A549 (cell line): ENCODE results near the gene GRIN2C.

Experiments
- BCL3 ChIP-seq: fragments of >200 bp; sonication (Bioruptor Twin); formaldehyde crosslinking; IDR thresholded peaks from 3 replicates; pipeline ENCODE4 v1.6.1; 2016
- BHLHE40 ChIP-seq: IDR thresholded peaks from 2 replicates; pipeline ENCODE4 v1.6.1; 2012; ENCODE audit warnings: low read depth, low read length, inconsistent platforms
- CTCF ChIP-seq: fragments of >200 bp; sonication (Bioruptor Twin); formaldehyde crosslinking; IDR thresholded peaks from 3 replicates; pipeline ENCODE4 v1.5.1; 2016
- EP300 ChIP-seq, 2 experiments: fragments of >200 bp; sonication (Bioruptor Twin); formaldehyde crosslinking; IDR thresholded peaks; 2 replicates in 1 of 2; 3 replicates in 1 of 2; pipeline ENCODE4 v1.6.1; 2016 to 2017
- HOXB5 ChIP-seq: fragments of 250-450 bp; sonication (Bioruptor Pico); IDR thresholded peaks from 2 replicates; pipeline ENCODE4 v1.5.0; 2020; ENCODE audit warnings: mild to moderate bottlenecking, moderate library complexity
- JUNB ChIP-seq: fragments of >200 bp; sonication (Bioruptor Twin); formaldehyde crosslinking; IDR thresholded peaks from 2 replicates; pipeline ENCODE4 v1.6.1; 2016
- MAFK ChIP-seq: fragments of 450-650 bp; IDR thresholded peaks from 2 replicates; pipeline ENCODE4 v1.6.1; 2014; ENCODE audit not compliant: partially characterized antibody
- MYC ChIP-seq: IDR thresholded peaks from 2 replicates; pipeline ENCODE4 v1.6.1; 2012; ENCODE audit warnings: mild to moderate bottlenecking, inconsistent platforms, low read length, improper control_type of control experiment, borderline replicate concordance
- POLR2A ChIP-seq: IDR thresholded peaks from 2 replicates; pipeline ENCODE4 v1.6.1; 2012; ENCODE audit warnings: mild to moderate bottlenecking, low read length
- RAD21 ChIP-seq, 2 experiments: fragments of >200 bp in 1 of 2; sonication (Bioruptor Twin) in 1 of 2; formaldehyde crosslinking in 1 of 2; IDR thresholded peaks in 1 of 2; conservative IDR thresholded peaks in 1 of 2; 2 replicates in 1 of 2; 3 replicates in 1 of 2; pipeline ENCODE4 v1.6.1; 2012 to 2018; ENCODE audit warnings: inconsistent platforms in 1 of 2
- RCOR1 ChIP-seq: fragments of 150-350 bp; IDR thresholded peaks from 2 replicates; pipeline ENCODE4 v1.6.1; 2014; ENCODE audit warnings: antibody characterized with exemption, low read length, low read depth
- REST ChIP-seq: fragments of 200-600 bp; sonication (generic); IDR thresholded peaks from 2 replicates; pipeline ENCODE4 v1.6.1; 2016; ENCODE audit warnings: antibody characterized with exemption, mild to moderate bottlenecking, moderate library complexity
- ZNF302 ChIP-seq: fragments of 250-450 bp; sonication (Bioruptor Pico); IDR thresholded peaks from 2 replicates; pipeline ENCODE4 v1.9.0; 2021; ENCODE audit warnings: inconsistent platforms, mild to moderate bottlenecking, moderate library complexity

GRCh38 chr17:74860229-74860871 lies 665 bp upstream of the GRIN2C start:
- no peak for TF ChIP-seq CTCF
- TF ChIP-seq EP300 (IDR thresholded peaks at IDR 0.05) = no peak
- no peak for TF ChIP-seq RAD21 (conservative IDR thresholded peaks at IDR 0.05 in 1 of 2, IDR thresholded peaks at IDR 0.05 in 1 of 2)
- TF ChIP-seq REST = no peak
- no peak for TF ChIP-seq POLR2A
- TF ChIP-seq JUNB = no peak
- TF ChIP-seq ZNF302 (CRISPR knock-in tag) = no peak
- TF ChIP-seq RCOR1 = no peak
- no peak for TF ChIP-seq BHLHE40
- TF ChIP-seq MYC = no peak
- TF ChIP-seq BCL3 = no peak
- no peak for TF ChIP-seq HOXB5 (CRISPR knock-in tag)
- no peak for TF ChIP-seq MAFK
